Measurements from ENCODE around the gene ADCY3.

GRCh38 chr2:24819442-24820174 is 100.4 kb downstream of the ADCY3 start:
- no peak for TF ChIP-seq CTCF (IDR thresholded peaks at IDR 0.05; ENCODE audit: borderline replicate concordance, extremely low read depth, low read length, poor library complexity, severe bottlenecking)
- no peak for TF ChIP-seq EZH2 (IDR thresholded peaks at IDR 0.05; ENCODE audit: borderline replicate concordance, low read depth, low read length, severe bottlenecking)

All from DND-41 (cell line).